HEK293 (cell line): ENCODE data around the gene IMMP2L.

Experiments
- CTCF ChIA-PET: fragments of 350-600 bp; formaldehyde crosslinking; extraction: SDS; loops from one replicate; lab custom pipeline; 2021; ENCODE audit warnings: antibody characterized with exemption; lab: Yijun Ruan, JAX
- POLR2A ChIA-PET: fragments of 300-600 bp; formaldehyde crosslinking; extraction: SDS; loops from one replicate; lab custom pipeline; 2020; ENCODE audit warnings: antibody characterized with exemption, inconsistent platforms; lab: Yijun Ruan, JAX
- H3K27ac ChIP-seq: fragments of 200-500 bp; sonication (Bioruptor generic); 2 replicates; pipeline ENCODE4 v1.5.1; 2014; ENCODE audit warnings: low read depth, low read length, control low read depth, inconsistent platforms; ENCODE audit errors: extremely low read depth
- H3K36me3 ChIP-seq, 2 experiments: fragments of 200-500 bp in 1 of 2; sonication (Bioruptor generic) in 1 of 2; 1 replicate in 1 of 2; 2 replicates in 1 of 2; pipeline ENCODE4 v1.5.1; 2014 to 2017; ENCODE audit warnings: inconsistent platforms in 2 of 2, low read length in 2 of 2; ENCODE audit not compliant: control insufficient read depth in 2 of 2, insufficient read depth in 1 of 2
- H3K4me1 ChIP-seq: fragments of 200-500 bp; sonication (Bioruptor generic); 2 replicates; pipeline ENCODE4 v1.5.1; 2014; ENCODE audit warnings: mild to moderate bottlenecking, low read length, inconsistent platforms; ENCODE audit not compliant: control insufficient read depth, insufficient read depth
- H3K4me3 ChIP-seq: 2 replicates; pipeline ENCODE4 v1.5.1; 2011; ENCODE audit warnings: low read depth, mild to moderate bottlenecking, control low read depth, low read length, moderate library complexity
- H3K9me3 ChIP-seq: fragments of 200-500 bp; sonication (Bioruptor generic); 2 replicates; pipeline ENCODE4 v1.5.1; 2014; ENCODE audit warnings: low read depth, low read length, inconsistent platforms; ENCODE audit not compliant: control insufficient read depth, insufficient read depth
- KLF16 ChIP-seq: fragments of 450-650 bp; formaldehyde crosslinking; IDR thresholded peaks from 2 replicates; pipeline ENCODE4 v1.5.1; 2017; ENCODE audit warnings: missing biosample characterization, missing genetic modification characterization
- YY2 ChIP-seq: fragments of 450-650 bp; formaldehyde crosslinking; IDR thresholded peaks from 2 replicates; pipeline ENCODE4 v1.5.1; 2016; ENCODE audit warnings: missing biosample characterization, missing genetic modification characterization
- ZBTB8A ChIP-seq: fragments of 450-650 bp; formaldehyde crosslinking; IDR thresholded peaks from 2 replicates; pipeline ENCODE4 v1.5.1; 2016; ENCODE audit warnings: missing biosample characterization, missing genetic modification characterization
- ZFHX2 ChIP-seq: fragments of 450-650 bp; formaldehyde crosslinking; conservative IDR thresholded peaks from 2 replicates; pipeline ENCODE4 v1.5.1; 2016; ENCODE audit warnings: missing biosample characterization, missing genetic modification characterization
- ZNF10 ChIP-seq: fragments of 450-650 bp; formaldehyde crosslinking; IDR thresholded peaks from 2 replicates; pipeline ENCODE4 v1.5.1; 2017; ENCODE audit warnings: missing biosample characterization, missing genetic modification characterization
- ZNF155 ChIP-seq: fragments of 450-650 bp; formaldehyde crosslinking; IDR thresholded peaks from 2 replicates; pipeline ENCODE4 v1.5.1; 2016; ENCODE audit warnings: missing biosample characterization, missing genetic modification characterization
- ZNF202 ChIP-seq: fragments of 450-650 bp; formaldehyde crosslinking; IDR thresholded peaks from 2 replicates; pipeline ENCODE4 v1.5.1; 2016; ENCODE audit warnings: missing biosample characterization, missing genetic modification characterization, borderline replicate concordance
- ZNF302 ChIP-seq: fragments of 450-650 bp; formaldehyde crosslinking; IDR thresholded peaks from 2 replicates; pipeline ENCODE4 v1.5.1; 2016; ENCODE audit warnings: missing biosample characterization, missing genetic modification characterization, low read depth
- ZNF394 ChIP-seq: fragments of 450-650 bp; formaldehyde crosslinking; IDR thresholded peaks from 2 replicates; pipeline ENCODE4 v1.5.1; 2016; ENCODE audit warnings: missing biosample characterization, missing genetic modification characterization, mild to moderate bottlenecking, moderate library complexity, borderline replicate concordance
- ZNF433 ChIP-seq: fragments of 450-650 bp; formaldehyde crosslinking; IDR thresholded peaks from 2 replicates; pipeline ENCODE4 v1.5.1; 2016; ENCODE audit warnings: missing biosample characterization, missing genetic modification characterization, low read depth
- ZNF558 ChIP-seq: fragments of 450-650 bp; formaldehyde crosslinking; IDR thresholded peaks from 2 replicates; pipeline ENCODE4 v1.5.1; 2016; ENCODE audit warnings: missing biosample characterization, missing genetic modification characterization
- ZNF701 ChIP-seq: fragments of 450-650 bp; formaldehyde crosslinking; IDR thresholded peaks from 2 replicates; pipeline ENCODE4 v1.5.1; 2016; ENCODE audit warnings: missing biosample characterization, missing genetic modification characterization
- ZNF843 ChIP-seq: fragments of 450-650 bp; formaldehyde crosslinking; IDR thresholded peaks from 2 replicates; pipeline ENCODE4 v1.5.1; 2016; ENCODE audit warnings: missing biosample characterization, missing genetic modification characterization
- TF ChIP-seq, protein P1 (sequence below): IDR thresholded peaks from 2 replicates; pipeline ENCODE4 v1.6.1; 2011; ENCODE audit warnings: mild to moderate bottlenecking, low read depth, low read length, borderline replicate concordance
- TF ChIP-seq, protein P2 (sequence below): fragments of 450-650 bp; formaldehyde crosslinking; conservative IDR thresholded peaks from 2 replicates; pipeline ENCODE4 v1.5.1; 2016; ENCODE audit warnings: low read depth, missing biosample characterization, missing genetic modification characterization
- TF ChIP-seq, protein P3 (sequence below): sonication (generic); formaldehyde crosslinking; IDR thresholded peaks from 2 replicates; pipeline ENCODE4 v1.8.1; 2022; ENCODE audit warnings: mild to moderate bottlenecking, moderate library complexity, missing genetic modification reagents
- TF ChIP-seq, protein P4 (sequence below): fragments of 450-650 bp; formaldehyde crosslinking; IDR thresholded peaks from 2 replicates; pipeline ENCODE4 v1.5.1; 2016; ENCODE audit warnings: missing biosample characterization, missing genetic modification characterization
- TF ChIP-seq, protein P5 (sequence below): fragments of 450-650 bp; formaldehyde crosslinking; optimal IDR thresholded peaks from 2 replicates; pipeline ENCODE3; 2016; ENCODE audit warnings: missing biosample characterization, mild to moderate bottlenecking, missing genetic modification characterization
- TF ChIP-seq, protein P6 (sequence below): fragments of 450-650 bp; formaldehyde crosslinking; IDR thresholded peaks from 2 replicates; pipeline ENCODE4 v1.5.1; 2016; ENCODE audit warnings: missing biosample characterization, missing genetic modification characterization, low read depth

The IMMP2L gene

DNA sequence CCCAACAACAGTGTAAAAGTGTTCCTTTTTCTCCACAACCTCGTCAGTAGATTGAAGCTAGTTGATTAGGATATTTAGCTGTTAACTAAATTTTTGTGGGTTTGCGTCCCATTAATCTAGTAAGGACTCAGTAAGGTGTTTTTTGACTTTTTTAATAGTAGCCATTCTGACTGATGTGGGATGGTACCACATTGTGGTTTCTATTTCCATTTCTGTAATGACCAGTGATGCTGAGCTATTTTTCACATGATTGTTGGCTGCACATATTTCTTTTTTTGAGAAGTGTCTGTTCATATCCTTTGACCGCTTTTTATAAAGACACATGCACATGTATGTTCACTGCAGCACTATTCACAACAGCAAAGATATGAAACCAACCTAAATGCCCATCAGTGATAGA lies 476.9 kb downstream of the IMMP2L start:
- no peak overlapping the region for H3K27ac ChIP-seq
- H3K36me3 ChIP-seq, result no peaks in the 10 kb centered on the region
- no peaks in the 10 kb centered on the region for H3K9me3 ChIP-seq
- ChIA-PET POLR2A (no interaction called here), CTCF (interaction anchor here (0.6 kb wide), 1 partner anchor 1000 kb away, joined by 4 read pairs; no protein-coding TSS in a partner anchor)
- TF ChIP-seq ZFHX2 (tag by site-specific recombination) (no peak), ZNF394 (tag by site-specific recombination) (no peak), ZNF10 (tag by site-specific recombination) (no peak), KLF16 (tag by site-specific recombination) (no peak), ZNF433 (no peak)
- TF ChIP-seq, protein P1, sequence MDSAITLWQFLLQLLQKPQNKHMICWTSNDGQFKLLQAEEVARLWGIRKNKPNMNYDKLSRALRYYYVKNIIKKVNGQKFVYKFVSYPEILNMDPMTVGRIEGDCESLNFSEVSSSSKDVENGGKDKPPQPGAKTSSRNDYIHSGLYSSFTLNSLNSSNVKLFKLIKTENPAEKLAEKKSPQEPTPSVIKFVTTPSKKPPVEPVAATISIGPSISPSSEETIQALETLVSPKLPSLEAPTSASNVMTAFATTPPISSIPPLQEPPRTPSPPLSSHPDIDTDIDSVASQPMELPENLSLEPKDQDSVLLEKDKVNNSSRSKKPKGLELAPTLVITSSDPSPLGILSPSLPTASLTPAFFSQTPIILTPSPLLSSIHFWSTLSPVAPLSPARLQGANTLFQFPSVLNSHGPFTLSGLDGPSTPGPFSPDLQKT, result no peak
- TF ChIP-seq, protein P2, sequence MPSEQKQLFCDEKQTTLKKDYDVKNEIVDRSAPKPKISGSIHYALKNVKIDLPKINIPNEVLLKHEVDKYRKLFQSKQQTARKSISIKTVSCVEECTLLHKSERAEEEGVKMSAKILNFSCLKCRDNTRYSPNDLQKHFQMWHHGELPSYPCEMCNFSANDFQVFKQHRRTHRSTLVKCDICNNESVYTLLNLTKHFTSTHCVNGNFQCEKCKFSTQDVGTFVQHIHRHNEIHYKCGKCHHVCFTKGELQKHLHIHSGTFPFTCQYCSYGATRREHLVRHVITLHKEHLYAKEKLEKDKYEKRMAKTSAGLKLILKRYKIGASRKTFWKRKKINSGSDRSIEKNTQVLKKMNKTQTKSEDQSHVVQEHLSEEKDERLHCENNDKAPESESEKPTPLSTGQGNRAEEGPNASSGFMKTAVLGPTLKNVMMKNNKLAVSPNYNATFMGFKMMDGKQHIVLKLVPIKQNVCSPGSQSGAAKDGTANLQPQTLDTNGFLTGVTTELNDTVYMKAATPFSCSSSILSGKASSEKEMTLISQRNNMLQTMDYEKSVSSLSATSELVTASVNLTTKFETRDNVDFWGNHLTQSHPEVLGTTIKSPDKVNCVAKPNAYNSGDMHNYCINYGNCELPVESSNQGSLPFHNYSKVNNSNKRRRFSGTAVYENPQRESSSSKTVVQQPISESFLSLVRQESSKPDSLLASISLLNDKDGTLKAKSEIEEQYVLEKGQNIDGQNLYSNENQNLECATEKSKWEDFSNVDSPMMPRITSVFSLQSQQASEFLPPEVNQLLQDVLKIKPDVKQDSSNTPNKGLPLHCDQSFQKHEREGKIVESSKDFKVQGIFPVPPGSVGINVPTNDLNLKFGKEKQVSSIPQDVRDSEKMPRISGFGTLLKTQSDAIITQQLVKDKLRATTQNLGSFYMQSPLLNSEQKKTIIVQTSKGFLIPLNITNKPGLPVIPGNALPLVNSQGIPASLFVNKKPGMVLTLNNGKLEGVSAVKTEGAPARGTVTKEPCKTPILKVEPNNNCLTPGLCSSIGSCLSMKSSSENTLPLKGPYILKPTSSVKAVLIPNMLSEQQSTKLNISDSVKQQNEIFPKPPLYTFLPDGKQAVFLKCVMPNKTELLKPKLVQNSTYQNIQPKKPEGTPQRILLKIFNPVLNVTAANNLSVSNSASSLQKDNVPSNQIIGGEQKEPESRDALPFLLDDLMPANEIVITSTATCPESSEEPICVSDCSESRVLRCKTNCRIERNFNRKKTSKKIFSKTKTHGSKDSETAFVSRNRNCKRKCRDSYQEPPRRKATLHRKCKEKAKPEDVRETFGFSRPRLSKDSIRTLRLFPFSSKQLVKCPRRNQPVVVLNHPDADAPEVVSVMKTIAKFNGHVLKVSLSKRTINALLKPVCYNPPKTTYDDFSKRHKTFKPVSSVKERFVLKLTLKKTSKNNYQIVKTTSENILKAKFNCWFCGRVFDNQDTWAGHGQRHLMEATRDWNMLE, result no peak
- no peak overlapping the region for H3K4me3 ChIP-seq
- H3K4me1 ChIP-seq, result no peaks in the 10 kb centered on the region

DNA sequence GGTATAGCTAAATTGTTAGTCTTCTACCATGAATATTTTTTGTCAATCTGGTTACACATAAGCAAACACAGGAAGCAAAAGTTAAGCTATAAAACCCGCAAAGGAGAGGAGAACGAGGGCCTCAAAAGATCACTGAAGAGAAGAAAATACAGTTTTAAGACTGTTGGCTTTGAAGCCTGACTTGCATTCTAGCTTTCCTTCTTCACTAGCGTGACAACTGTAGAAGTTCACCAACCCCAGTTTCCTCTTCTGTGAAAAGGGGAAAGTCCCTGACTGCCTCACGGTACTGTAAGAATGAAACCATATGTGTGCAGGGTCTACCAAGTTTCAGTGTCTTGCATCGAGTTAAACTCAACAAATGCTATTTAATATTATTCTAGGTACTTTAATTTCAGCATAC lies 478.9 kb downstream of the IMMP2L start:
- ChIA-PET POLR2A (no interaction called here), CTCF (no interaction called here)
- H3K4me3 ChIP-seq, result no peak overlapping the region
- H3K36me3 ChIP-seq, result no peaks in the 10 kb centered on the region
- no peaks in the 10 kb centered on the region for H3K9me3 ChIP-seq
- TF ChIP-seq ZNF202 (tag by site-specific recombination) (no peak), ZBTB8A (no peak), ZNF394 (tag by site-specific recombination) (no peak), ZNF302 (tag by site-specific recombination) (no peak), ZNF843 (tag by site-specific recombination) (no peak)
- TF ChIP-seq, protein P3, sequence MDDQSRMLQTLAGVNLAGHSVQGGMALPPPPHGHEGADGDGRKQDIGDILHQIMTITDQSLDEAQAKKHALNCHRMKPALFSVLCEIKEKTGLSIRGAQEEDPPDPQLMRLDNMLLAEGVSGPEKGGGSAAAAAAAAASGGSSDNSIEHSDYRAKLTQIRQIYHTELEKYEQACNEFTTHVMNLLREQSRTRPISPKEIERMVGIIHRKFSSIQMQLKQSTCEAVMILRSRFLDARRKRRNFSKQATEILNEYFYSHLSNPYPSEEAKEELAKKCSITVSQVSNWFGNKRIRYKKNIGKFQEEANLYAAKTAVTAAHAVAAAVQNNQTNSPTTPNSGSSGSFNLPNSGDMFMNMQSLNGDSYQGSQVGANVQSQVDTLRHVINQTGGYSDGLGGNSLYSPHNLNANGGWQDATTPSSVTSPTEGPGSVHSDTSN (CRISPR knock-in tag), result no peak
- TF ChIP-seq, all 188 proteins: peak for 0
- Histone ChIP-seq H3K4me1 (no peaks in the 10 kb centered on the region), H3K27ac (no peak overlapping the region)

DNA sequence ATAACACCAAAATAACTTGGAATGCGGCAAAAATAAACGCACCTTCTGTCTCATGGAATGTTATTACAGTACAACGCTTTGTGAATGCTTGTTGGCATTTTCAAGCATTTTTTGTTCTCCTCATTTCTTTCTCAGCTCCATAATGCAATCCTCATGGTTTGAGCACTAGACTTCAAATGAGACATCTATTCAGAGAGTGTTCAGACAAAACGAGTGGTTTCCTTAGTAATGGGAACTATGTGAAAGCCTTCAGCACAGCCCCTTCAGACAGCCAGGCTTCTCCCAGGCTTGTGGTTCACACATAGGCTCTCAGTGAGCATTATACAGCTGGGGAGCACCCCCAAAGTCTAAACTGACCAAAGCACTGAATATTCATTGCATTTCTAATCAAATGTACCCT lies 479.9 kb downstream of the IMMP2L start:
- no peaks in the 10 kb centered on the region for H3K9me3 ChIP-seq
- no peaks in the 10 kb centered on the region for H3K4me1 ChIP-seq
- POLR2A ChIA-PET, result no interaction called here
- no peaks in the 10 kb centered on the region for H3K36me3 ChIP-seq
- no peak overlapping the region for H3K4me3 ChIP-seq
- CTCF ChIA-PET, result no interaction called here
- no peak overlapping the region for H3K27ac ChIP-seq
- no peak for TF ChIP-seq ZNF701 (tag by site-specific recombination)
- no peak for TF ChIP-seq ZNF155 (tag by site-specific recombination)
- TF ChIP-seq, protein P4, sequence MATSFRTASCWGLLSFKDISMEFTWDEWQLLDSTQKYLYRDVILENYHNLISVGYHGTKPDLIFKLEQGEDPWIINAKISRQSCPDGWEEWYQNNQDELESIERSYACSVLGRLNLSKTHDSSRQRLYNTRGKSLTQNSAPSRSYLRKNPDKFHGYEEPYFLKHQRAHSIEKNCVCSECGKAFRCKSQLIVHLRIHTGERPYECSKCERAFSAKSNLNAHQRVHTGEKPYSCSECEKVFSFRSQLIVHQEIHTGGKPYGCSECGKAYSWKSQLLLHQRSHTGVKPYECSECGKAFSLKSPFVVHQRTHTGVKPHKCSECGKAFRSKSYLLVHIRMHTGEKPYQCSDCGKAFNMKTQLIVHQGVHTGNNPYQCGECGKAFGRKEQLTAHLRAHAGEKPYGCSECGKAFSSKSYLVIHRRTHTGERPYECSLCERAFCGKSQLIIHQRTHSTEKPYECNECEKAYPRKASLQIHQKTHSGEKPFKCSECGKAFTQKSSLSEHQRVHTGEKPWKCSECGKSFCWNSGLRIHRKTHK (tag by site-specific recombination), result no peak
- TF ChIP-seq YY2 (tag by site-specific recombination), result no peak
- TF ChIP-seq, protein P3 (CRISPR knock-in tag), result no peak
- no peak for TF ChIP-seq ZNF558 (tag by site-specific recombination)
- TF ChIP-seq, protein P5, sequence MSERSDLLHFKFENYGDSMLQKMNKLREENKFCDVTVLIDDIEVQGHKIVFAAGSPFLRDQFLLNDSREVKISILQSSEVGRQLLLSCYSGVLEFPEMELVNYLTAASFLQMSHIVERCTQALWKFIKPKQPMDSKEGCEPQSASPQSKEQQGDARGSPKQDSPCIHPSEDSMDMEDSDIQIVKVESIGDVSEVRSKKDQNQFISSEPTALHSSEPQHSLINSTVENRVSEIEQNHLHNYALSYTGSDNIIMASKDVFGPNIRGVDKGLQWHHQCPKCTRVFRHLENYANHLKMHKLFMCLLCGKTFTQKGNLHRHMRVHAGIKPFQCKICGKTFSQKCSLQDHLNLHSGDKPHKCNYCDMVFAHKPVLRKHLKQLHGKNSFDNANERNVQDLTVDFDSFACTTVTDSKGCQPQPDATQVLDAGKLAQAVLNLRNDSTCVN (tag by site-specific recombination), result no peak
- TF ChIP-seq, protein P6, sequence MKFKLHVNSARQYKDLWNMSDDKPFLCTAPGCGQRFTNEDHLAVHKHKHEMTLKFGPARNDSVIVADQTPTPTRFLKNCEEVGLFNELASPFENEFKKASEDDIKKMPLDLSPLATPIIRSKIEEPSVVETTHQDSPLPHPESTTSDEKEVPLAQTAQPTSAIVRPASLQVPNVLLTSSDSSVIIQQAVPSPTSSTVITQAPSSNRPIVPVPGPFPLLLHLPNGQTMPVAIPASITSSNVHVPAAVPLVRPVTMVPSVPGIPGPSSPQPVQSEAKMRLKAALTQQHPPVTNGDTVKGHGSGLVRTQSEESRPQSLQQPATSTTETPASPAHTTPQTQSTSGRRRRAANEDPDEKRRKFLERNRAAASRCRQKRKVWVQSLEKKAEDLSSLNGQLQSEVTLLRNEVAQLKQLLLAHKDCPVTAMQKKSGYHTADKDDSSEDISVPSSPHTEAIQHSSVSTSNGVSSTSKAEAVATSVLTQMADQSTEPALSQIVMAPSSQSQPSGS, result no peak
